ENCODE results near the gene MRPS2. TPM values are rescaled to one million over a fixed set of nuclear protein-coding genes. Genes with fewer than 3 reads are reported as not detected.

Gene MRPS2
- total and polyA plus RNA-seq, 2 of the 4 experiments (the other 2 are of a cell fraction): 53.1 to 104 TPM

- no peaks in the 10 kb centered on the region for H3K9me1 ChIP-seq (ENCODE audit: insufficient read depth, low read length)
- H3K18ac ChIP-seq (ENCODE audit: low read depth, low read length): no peak overlapping the region
- H3K36me3 ChIP-seq (ENCODE audit: control insufficient read depth, insufficient read depth, low read length): no peaks in the 10 kb centered on the region
- no peak overlapping the region for H3K4me3 ChIP-seq (ENCODE audit: insufficient read depth, low read depth, low read length)
- no peak overlapping the region for H2BK5ac ChIP-seq (ENCODE audit: low read depth, low read length, poor library complexity, severe bottlenecking)
- no peak overlapping the region for H3K27ac ChIP-seq (ENCODE audit: insufficient read depth, low read length)
- dilution Hi-C loops (cut with HindIII; ENCODE audit: low sequenced_read_pairs, unreplicated experiment) (no loop called here), intact Hi-C loops (cut with micrococcal nuclease) (no loop called here), in situ Hi-C loops (cut with MboI; ENCODE audit: low sequenced_read_pairs) (no loop called here)
- H4K91ac ChIP-seq (ENCODE audit: insufficient read depth, low read depth, low read length): no peak overlapping the region
- no peak overlapping the region for H3K23ac ChIP-seq (ENCODE audit: low read depth, low read length)
- 60% methylated on average over 2 of the region's 17 CpGs; no CpG with 5 or more reads in 1 of the 2 experiments for WGBS, 2 experiments (ENCODE audit: extremely low coverage in 2 of 2, insufficient read length in 1 of 2)
- H3K4me1 ChIP-seq (ENCODE audit: control insufficient read depth, insufficient read depth, low read length): no peaks in the 10 kb centered on the region
- ChIA-PET CTCF (interaction anchor here (0.6 kb wide), 1 partner anchor 81 kb away, joined by 3 read pairs; no protein-coding TSS in a partner anchor), POLR2A (ENCODE audit: unreplicated experiment) (no interaction called here)
- H3K56ac ChIP-seq (ENCODE audit: extremely low read depth, insufficient read depth, low read length): no peak overlapping the region
- H2BK120ac ChIP-seq (ENCODE audit: low read depth, low read length): no peak overlapping the region
- H2AK9ac ChIP-seq (replicated peaks; ENCODE audit: low read depth, low read length, poor library complexity): no peak overlapping the region
- ATAC-seq (ENCODE audit: low read depth): no peak
- H3K9ac ChIP-seq (ENCODE audit: low read depth, low read length): no peak overlapping the region
- H2AK5ac ChIP-seq (ENCODE audit: low read depth, low read length): no peak overlapping the region
- DNase-seq: no peak
- TF ChIP-seq MAZ (IDR thresholded peaks at IDR 0.05; ENCODE audit: borderline replicate concordance, low read depth, low read length) (no peak), MAFK (IDR thresholded peaks at IDR 0.05; ENCODE audit: low read depth, low read length) (no peak), BHLHE40 (IDR thresholded peaks at IDR 0.05; ENCODE audit: low read depth, low read length) (no peak), RFX5 (IDR thresholded peaks at IDR 0.05; ENCODE audit: low read depth, low read length) (no peak), RAD21 (IDR thresholded peaks at IDR 0.05; ENCODE audit: low read length) (no peak), FOS (IDR thresholded peaks at IDR 0.05; ENCODE audit: low read depth, low read length) (no peak), SMC3 (IDR thresholded peaks at IDR 0.05; ENCODE audit: low read depth, low read length) (no peak), NFE2L2 (IDR thresholded peaks at IDR 0.05; ENCODE audit: low read depth, low read length) (no peak), POLR2A (IDR thresholded peaks at IDR 0.05; ENCODE audit: low read depth, low read length) (no peak), CTCF (conservative IDR thresholded peaks at IDR 0.05; ENCODE audit: low read depth, low read length) (no peak), RCOR1 (IDR thresholded peaks at IDR 0.05; ENCODE audit: insufficient replicate concordance, low read length) (no peak), ELK1 (IDR thresholded peaks at IDR 0.05; ENCODE audit: borderline replicate concordance, low read depth, low read length) (no peak)
- H3K14ac ChIP-seq (replicated peaks; ENCODE audit: low read depth, low read length): no peak overlapping the region
- no peak overlapping the region for H3K4me2 ChIP-seq (ENCODE audit: low read depth, low read length)
- H3K27me3 ChIP-seq (ENCODE audit: control insufficient read depth, insufficient read depth, low read length): no peaks in the 10 kb centered on the region; the same call in 1 of the 2 replicates
- BruUV-seq (replicated peaks): no TSS peak
- H2AFZ ChIP-seq (replicated peaks; ENCODE audit: low read length, poor library complexity): no peak overlapping the region
- H4K5ac ChIP-seq (ENCODE audit: low read depth, low read length): no peak overlapping the region
- H4K8ac ChIP-seq (ENCODE audit: low read depth in 2 of 2, low read length in 2 of 2): no peak overlapping the region
- no peak overlapping the region for H2BK15ac ChIP-seq (ENCODE audit: low read depth, low read length)
- no peaks in the 10 kb centered on the region for H4K20me1 ChIP-seq (ENCODE audit: insufficient read depth, low read length)
- no peak overlapping the region for H2BK20ac ChIP-seq (ENCODE audit: low read depth, low read length)
- H3K4ac ChIP-seq (ENCODE audit: low read depth, low read length): no peak overlapping the region
- H3K9me3 ChIP-seq (ENCODE audit: control insufficient read depth, insufficient read depth, low read length): no peaks in the 10 kb centered on the region
- no peaks in the 10 kb centered on the region for H3K79me1 ChIP-seq (ENCODE audit: low read depth in 1 of 2, low read length in 2 of 2)
These were observed 22.4 kb downstream of the MRPS2 start for GRCh38 chr9:135522931-135523330.
